H1 (cell line): ENCODE data around the gene HSPA6.
"Not testable (repeated sequence)": the region's sequence is repeated elsewhere in the genome, so short reads cannot be mapped to it uniquely, and the experiment has no call there.

Source experiments
- CBX8 ChIP-seq: fragments of 300-800, 300-1000 bp; sonication (generic); IDR thresholded peaks from 2 replicates; pipeline ENCODE4 v1.7.1; 2016; ENCODE audit warnings: low read depth, low read length, borderline replicate concordance
- CTCF ChIP-seq, 3 experiments: IDR thresholded peaks; 1 replicate in 2 of 3; 2 replicates in 1 of 3; pipeline versions ENCODE4 v1.5.1 to v1.6.1; 2011; ENCODE audit warnings: low read length in 3 of 3, mild to moderate bottlenecking in 3 of 3, inconsistent platforms in 2 of 3, low read depth in 1 of 3, moderate library complexity in 1 of 3; ENCODE audit not compliant: insufficient read depth in 1 of 3; ENCODE audit errors: control extremely low read depth in 1 of 3
- EP300 ChIP-seq, 2 experiments: IDR thresholded peaks; 1 replicate in 1 of 2; 2 replicates in 1 of 2; pipeline ENCODE4 v1.6.1; 2011 to 2012; ENCODE audit warnings: low read depth in 2 of 2, low read length in 2 of 2, mild to moderate bottlenecking in 2 of 2, borderline replicate concordance in 1 of 2, inconsistent platforms in 1 of 2, moderate library complexity in 1 of 2
- JUN ChIP-seq: IDR thresholded peaks from 2 replicates; pipeline ENCODE4 v1.6.1; 2011; ENCODE audit warnings: low read depth, mild to moderate bottlenecking, improper control_type of control experiment, low read length

- not testable (repeated sequence) for TF ChIP-seq JUN; CBX8; EP300 (IDR thresholded peaks at IDR 0.05; ENCODE audit: borderline replicate concordance in 1 of 2, low read depth in 2 of 2, low read length in 2 of 2); CTCF (IDR thresholded peaks at IDR 0.05; ENCODE audit: control extremely low read depth in 1 of 3, insufficient read depth in 1 of 3, low read depth in 1 of 3, low read length in 3 of 3)
These were observed 23.8 kb downstream of the HSPA6 start for GRCh38 chr1:161547995-161548741.
